Measurements from ENCODE around the gene DDX3X. TPM values are rescaled to one million over a fixed set of nuclear protein-coding genes. Genes with fewer than 3 reads are reported as not detected.
"Not testable (repeated sequence)": the region's sequence is repeated elsewhere in the genome, so short reads cannot be mapped to it uniquely, and the experiment has no call there.

Gene DDX3X
- total RNA-seq (100 to 1,000 TPM; 340 to 373 TPM), polyA plus RNA-seq (100 to 1,000 TPM; 181 to 272 (median 215) TPM), total RNA-seq (729 to 1,968 (median 1,011) reads per million in 6 experiments)

DNA sequence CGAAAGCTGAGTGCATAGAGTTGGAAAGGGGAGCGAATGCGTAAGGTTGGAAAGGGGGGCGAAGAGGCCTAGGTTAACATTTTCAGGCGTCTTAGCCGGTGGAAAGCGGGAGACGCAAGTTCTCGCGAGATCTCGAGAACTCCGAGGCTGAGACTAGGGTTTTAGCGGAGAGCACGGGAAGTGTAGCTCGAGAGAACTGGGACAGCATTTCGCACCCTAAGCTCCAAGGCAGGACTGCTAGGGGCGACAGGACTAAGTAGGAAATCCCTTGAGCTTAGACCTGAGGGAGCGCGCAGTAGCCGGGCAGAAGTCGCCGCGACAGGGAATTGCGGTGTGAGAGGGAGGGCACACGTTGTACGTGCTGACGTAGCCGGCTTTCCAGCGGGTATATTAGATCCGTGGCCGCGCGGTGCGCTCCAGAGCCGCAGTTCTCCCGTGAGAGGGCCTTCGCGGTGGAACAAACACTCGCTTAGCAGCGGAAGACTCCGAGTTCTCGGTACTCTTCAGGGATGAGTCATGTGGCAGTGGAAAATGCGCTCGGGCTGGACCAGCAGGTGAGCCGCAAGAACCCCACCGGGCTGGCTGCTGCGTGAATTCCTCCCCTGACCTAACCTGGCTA, at the start of gene DDX3X:
TSS of gene DDX3X (plus strand) at position 419 of the 619 bp plus-strand sequence. CDS start at position 510, 91 bp downstream.
- peaks cover 0 to 30% (median 7%) of the 10 kb centered on the region in 3 donors for H3K36me3 Mint-ChIP-seq
- H3K4me1 Mint-ChIP-seq: peaks cover 3 to 48% (median 28%) of the 10 kb centered on the region in 4 donors
- peak within 1 kb of the TSS; percentile 90 to 99 (median 97) for H3K4me3 Mint-ChIP-seq
- peak; percentile 68 to 97 (median 80) for DNase-seq
- peak within 1 kb of the TSS; percentile 97 to 100 (median 100) for H3K27ac Mint-ChIP-seq
- peaks cover 0 to 5% (median 0%) of the 10 kb centered on the region in 5 donors for H3K27me3 Mint-ChIP-seq
- ATAC-seq: peak; percentile 48 to 59
- peaks cover 0 to 8% (median 0%) of the 10 kb centered on the region in 9 donors for H3K9me3 Mint-ChIP-seq
- POLR2A ChIA-PET: interaction anchor here (0.7 to 1.6 kb wide), 8 partner anchors 49 to 1157 kb away, joined by 3 to 19 read pairs (median 4); partner anchors contain the start of genes ATP6AP2, MED14 and USP9X

DNA sequence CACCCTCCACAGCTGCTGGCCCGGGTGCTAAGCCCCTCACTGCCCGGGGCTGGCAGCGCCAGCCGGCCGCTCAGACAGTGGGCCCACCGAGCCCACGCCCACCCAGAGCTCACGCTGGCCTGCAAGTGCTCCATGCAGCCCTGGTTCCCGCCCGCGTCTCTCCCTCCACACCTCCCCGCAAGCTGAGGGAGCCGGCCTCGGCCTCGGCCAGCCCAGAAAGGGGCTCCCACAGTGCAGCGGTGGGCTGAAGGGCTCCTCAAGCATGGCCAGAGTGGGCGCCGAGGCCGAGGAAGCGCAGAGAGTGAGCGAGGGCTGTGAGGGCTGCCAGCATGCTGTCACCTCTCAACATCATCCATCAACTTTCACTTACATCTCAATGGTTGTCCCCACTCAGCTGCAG, 48.0 kb upstream of the DDX3X start:
- not testable (repeated sequence) for ATAC-seq, DNase-seq, H3K9me3 Mint-ChIP-seq, H3K4me3 Mint-ChIP-seq, H3K27ac Mint-ChIP-seq, H3K36me3 Mint-ChIP-seq, H3K4me1 Mint-ChIP-seq, H3K27me3 Mint-ChIP-seq
- POLR2A ChIA-PET: interaction anchor here (0.9 kb wide), 1 partner anchor 10 kb away, joined by 3 read pairs; no protein-coding TSS in a partner anchor

DNA sequence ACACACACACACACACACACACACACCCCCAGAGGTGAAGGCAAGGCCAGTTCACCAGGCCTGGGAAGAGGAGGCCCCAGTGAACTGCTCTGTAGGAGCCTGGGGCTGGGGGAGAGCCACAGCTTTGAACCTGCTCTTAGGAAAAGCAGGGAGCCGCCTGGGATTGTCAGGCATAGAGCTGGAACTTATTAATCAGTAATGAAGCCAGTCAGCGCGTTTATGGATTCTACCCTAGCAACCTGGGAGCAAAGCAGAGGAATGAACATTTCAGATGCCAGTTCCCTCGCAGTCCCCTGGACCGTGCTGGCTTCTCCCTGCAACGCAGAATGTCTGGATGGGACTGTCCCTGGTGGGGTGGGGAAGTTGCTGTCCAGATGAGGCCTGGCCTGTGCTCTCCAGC, 45.3 kb upstream of the DDX3X start:
- DNase-seq (no peak), ATAC-seq (no peak)
- Mint-ChIP-seq H3K4me1 (no peaks in the 10 kb centered on the region), H3K9me3 (peaks cover 0 to 15% (median 3%) of the 10 kb centered on the region in 9 donors), H3K36me3 (peaks cover 0 to 10% (median 0%) of the 10 kb centered on the region in 3 donors), H3K27me3 (no peaks in the 10 kb centered on the region), H3K27ac (no peak overlapping the region), H3K4me3 (no peak overlapping the region)
- POLR2A ChIA-PET: no interaction called here

DNA sequence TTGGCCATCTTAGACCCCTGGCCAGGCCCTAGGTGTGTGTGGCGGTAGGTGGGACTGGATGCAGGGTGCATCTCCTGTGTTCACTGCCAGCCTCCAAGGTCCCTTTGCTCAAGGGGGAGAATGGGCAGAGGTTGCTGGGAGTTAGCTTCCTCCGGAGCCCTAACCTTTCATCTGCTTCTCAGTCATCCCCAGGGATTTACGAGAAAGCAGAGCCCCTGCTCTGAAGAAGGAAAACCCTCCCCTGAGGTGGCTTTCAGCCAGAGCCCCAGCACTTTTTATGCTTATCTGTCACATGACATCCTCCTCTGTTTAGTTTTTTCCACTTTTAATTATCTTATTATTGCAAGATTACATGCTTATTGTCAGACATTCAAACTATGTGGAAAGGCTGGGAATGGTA, 44.9 kb upstream of the DDX3X start:
- no peak for ATAC-seq
- no peak for DNase-seq
- no peaks in the 10 kb centered on the region for H3K27me3 Mint-ChIP-seq
- no peaks in the 10 kb centered on the region for H3K4me1 Mint-ChIP-seq
- peaks cover 0 to 10% (median 0%) of the 10 kb centered on the region in 3 donors for H3K36me3 Mint-ChIP-seq
- H3K4me3 Mint-ChIP-seq: no peak overlapping the region
- POLR2A ChIA-PET: no interaction called here
- peaks cover 0 to 15% (median 3%) of the 10 kb centered on the region in 9 donors for H3K9me3 Mint-ChIP-seq
- no peak overlapping the region for H3K27ac Mint-ChIP-seq

DNA sequence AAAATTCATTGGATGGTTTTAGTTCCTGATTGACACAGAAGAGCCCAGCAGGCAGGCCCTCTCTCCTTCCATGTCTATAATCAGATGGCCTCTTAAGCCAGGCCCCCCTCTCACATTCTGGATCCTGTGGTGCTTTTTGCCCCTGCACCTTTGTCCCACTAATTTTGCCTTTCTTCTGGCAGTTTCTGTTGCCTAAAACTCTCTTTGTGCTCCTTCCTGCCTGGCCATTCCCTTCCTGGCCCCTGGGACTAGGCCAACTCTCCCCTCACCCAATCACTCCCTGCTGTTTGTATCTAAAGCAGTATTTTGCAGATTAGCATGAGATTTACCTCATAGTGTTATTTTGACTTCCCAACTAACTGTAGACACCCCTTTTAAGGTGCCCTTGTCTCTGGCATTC, 42.7 kb upstream of the DDX3X start:
- peak overlapping the region in 1 of 10 donors; percentile 29 for H3K27ac Mint-ChIP-seq
- H3K4me1 Mint-ChIP-seq: no peaks in the 10 kb centered on the region
- H3K27me3 Mint-ChIP-seq: no peaks in the 10 kb centered on the region

DNA sequence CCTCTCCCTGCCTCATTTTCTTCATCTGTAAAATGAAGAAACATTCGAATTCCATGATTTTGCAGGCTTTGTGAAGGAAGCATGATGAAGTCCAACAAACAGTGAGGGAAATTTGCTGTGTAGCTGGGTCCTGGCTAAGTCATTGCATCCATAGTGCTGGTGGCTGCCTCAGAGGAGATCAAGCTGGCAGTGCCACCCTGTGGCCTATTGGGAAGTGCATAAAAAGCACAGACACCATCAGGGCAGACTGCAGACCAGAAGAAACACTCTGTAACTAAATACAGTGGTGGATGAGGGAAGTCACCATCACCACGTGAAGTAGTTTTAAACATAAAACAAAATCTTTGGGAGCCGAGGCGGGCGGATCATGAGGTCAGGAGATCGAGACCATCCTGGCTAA, 40.7 kb upstream of the DDX3X start:
- Mint-ChIP-seq H3K36me3 (peaks cover 0 to 15% (median 0%) of the 10 kb centered on the region in 3 donors), H3K27ac (no peak overlapping the region), H3K4me3 (no peak overlapping the region), H3K27me3 (no peaks in the 10 kb centered on the region), H3K9me3 (peaks cover 0 to 15% (median 3%) of the 10 kb centered on the region in 9 donors), H3K4me1 (peaks cover 0 to 1% (median 0%) of the 10 kb centered on the region in 4 donors)
- POLR2A ChIA-PET: no interaction called here
- no peak for DNase-seq
- peak in 1 of 2 donors; percentile 32 for ATAC-seq

More for the DNA sequence above, 42.7 kb upstream of the DDX3X start:
- Mint-ChIP-seq H3K4me3 (no peak overlapping the region), H3K9me3 (peaks cover 0 to 15% (median 3%) of the 10 kb centered on the region in 9 donors), H3K36me3 (peaks cover 0 to 15% (median 0%) of the 10 kb centered on the region in 3 donors)
- POLR2A ChIA-PET: no interaction called here
- DNase-seq (no peak), ATAC-seq (no peak)

DNA sequence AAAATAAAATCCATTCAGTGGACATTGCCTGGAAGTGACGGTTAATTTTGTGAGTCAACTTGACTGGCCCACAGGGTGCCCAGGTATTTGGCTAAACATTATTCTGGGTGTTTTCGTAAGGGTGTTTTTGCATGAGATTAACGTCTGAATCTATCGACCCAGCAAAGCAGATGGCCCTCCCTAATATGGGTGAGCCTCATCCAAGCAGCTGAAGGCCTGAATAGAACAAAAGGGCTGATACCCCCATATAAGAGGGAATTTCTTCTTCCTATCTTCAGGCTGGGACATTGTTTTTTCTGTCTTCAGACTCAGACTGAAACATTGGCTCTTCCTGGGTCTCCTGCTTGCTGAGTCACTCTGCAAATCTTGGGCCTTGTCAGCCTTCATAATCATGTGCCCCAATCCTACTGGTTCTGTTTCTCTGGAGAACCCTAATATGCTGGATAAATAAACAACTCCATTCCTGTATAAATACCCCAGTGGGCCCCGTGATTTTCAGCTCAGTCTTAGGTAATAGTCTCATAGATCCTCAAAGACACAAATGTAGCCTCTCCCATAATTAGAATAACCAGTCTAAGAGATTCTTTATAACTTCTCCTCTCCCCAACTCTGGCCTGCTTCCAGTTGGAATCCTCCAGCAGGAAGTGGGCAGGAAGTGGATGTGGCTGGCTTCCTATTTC, 33.1 kb upstream of the DDX3X start:
- Mint-ChIP-seq H3K27ac (no peak overlapping the region), H3K9me3 (no peaks in the 10 kb centered on the region), H3K4me3 (no peak overlapping the region), H3K4me1 (peaks cover 0 to 1% (median 0%) of the 10 kb centered on the region in 4 donors), H3K27me3 (no peaks in the 10 kb centered on the region), H3K36me3 (no peaks in the 10 kb centered on the region)
- POLR2A ChIA-PET: no interaction called here
- DNase-seq (no peak), ATAC-seq (no peak)

DNA sequence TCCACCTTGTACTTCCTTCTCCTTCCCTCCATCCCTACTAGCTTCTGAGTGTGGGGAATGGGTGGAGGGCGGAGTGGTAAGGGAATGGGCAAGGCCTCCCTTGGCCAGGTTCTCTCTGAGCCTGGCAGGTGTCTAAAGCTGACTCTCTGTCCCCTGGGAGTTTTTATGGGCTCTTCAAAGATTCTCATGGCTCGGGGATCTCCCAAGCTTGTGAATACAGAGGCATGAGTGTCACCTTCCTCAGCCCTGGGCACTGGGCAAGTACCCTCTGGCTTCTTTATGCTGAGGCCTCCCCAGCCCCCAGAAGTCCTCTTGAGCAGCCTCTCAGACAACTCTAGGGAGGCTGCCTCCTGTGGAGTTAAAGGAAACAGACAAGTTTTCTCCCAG, 32.5 kb upstream of the DDX3X start:
- no peaks in the 10 kb centered on the region for H3K36me3 Mint-ChIP-seq
- H3K9me3 Mint-ChIP-seq: no peaks in the 10 kb centered on the region
- ATAC-seq: no peak
- POLR2A ChIA-PET: no interaction called here
- peaks cover 0 to 1% (median 0%) of the 10 kb centered on the region in 4 donors for H3K4me1 Mint-ChIP-seq
- no peak overlapping the region for H3K27ac Mint-ChIP-seq
- H3K4me3 Mint-ChIP-seq: no peak overlapping the region
- DNase-seq: no peak
- H3K27me3 Mint-ChIP-seq: no peaks in the 10 kb centered on the region

DNA sequence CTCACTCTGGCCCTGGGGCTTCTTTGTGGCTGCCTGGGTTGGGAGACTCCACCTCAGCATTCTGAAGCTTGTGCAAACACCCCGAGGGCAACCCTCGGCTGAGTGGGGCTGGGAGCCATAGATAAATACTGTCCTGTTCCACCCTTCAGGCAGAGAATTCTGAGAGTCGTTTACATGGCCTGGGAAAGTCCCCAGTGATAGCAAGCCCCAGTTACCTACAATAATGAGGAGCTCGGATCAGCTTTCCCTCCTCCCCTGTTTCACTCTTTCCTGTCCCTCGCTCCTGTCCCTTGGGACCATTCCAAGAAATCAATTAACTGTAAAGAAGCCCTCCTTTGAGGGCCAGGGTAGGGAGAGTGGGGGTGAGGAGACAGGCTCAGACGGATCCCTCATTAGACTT, 31.6 kb upstream of the DDX3X start:
- Mint-ChIP-seq H3K9me3 (no peaks in the 10 kb centered on the region), H3K4me1 (no peaks in the 10 kb centered on the region), H3K36me3 (no peaks in the 10 kb centered on the region), H3K4me3 (no peak overlapping the region), H3K27me3 (no peaks in the 10 kb centered on the region), H3K27ac (no peak overlapping the region)
- POLR2A ChIA-PET: no interaction called here
- no peak for DNase-seq
- ATAC-seq: no peak

DNA sequence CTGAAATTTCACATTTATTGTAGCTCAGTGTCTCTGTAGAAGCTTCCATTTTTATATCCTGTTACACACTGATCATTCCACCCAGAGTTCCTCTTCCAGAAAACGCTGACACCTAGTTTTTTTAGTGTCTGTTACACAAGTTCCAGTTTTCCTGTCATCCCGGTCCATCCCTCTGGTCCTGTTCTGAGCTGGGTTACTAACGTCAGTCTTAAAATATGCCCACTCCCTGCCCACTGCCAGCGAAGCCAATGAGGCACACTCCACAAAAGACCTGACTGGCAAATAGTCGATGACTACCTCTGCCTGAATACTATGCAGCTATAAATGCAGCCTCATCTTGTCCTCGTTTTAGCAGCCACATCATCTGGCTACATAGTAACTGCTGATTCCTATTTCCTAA, 30.9 kb upstream of the DDX3X start:
- Mint-ChIP-seq H3K4me3 (no peak overlapping the region), H3K4me1 (no peaks in the 10 kb centered on the region), H3K27me3 (no peaks in the 10 kb centered on the region), H3K27ac (no peak overlapping the region), H3K36me3 (no peaks in the 10 kb centered on the region), H3K9me3 (no peaks in the 10 kb centered on the region)
- POLR2A ChIA-PET: no interaction called here
- ATAC-seq (no peak), DNase-seq (no peak)

DNA sequence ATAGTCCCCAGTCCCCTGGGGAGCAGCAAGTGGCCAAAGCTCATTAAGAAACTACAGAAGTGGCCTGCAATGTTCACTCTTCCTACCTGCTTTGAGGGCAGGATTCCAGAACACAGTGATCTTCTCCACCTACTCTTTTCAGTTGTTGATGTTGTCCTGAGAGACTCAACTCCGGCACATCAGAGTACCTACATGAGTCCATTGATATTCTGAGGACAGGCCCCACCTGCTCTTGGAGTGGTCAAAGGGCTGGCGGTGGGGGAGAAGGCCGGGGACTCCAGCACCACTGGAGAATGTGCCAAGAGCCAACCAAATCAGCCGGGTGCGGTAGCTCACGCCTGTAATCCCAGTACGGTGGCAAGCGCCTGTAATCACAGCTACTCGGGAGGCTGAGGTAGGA, 29.8 kb upstream of the DDX3X start:
- H3K27me3 Mint-ChIP-seq: peaks cover 0 to 3% (median 0%) of the 10 kb centered on the region in 5 donors
- no peaks in the 10 kb centered on the region for H3K4me1 Mint-ChIP-seq
- no peak for ATAC-seq
- no peak overlapping the region for H3K4me3 Mint-ChIP-seq
- H3K9me3 Mint-ChIP-seq: no peaks in the 10 kb centered on the region
- no peaks in the 10 kb centered on the region for H3K36me3 Mint-ChIP-seq
- DNase-seq: no peak
- POLR2A ChIA-PET: no interaction called here
- H3K27ac Mint-ChIP-seq: no peak overlapping the region

DNA sequence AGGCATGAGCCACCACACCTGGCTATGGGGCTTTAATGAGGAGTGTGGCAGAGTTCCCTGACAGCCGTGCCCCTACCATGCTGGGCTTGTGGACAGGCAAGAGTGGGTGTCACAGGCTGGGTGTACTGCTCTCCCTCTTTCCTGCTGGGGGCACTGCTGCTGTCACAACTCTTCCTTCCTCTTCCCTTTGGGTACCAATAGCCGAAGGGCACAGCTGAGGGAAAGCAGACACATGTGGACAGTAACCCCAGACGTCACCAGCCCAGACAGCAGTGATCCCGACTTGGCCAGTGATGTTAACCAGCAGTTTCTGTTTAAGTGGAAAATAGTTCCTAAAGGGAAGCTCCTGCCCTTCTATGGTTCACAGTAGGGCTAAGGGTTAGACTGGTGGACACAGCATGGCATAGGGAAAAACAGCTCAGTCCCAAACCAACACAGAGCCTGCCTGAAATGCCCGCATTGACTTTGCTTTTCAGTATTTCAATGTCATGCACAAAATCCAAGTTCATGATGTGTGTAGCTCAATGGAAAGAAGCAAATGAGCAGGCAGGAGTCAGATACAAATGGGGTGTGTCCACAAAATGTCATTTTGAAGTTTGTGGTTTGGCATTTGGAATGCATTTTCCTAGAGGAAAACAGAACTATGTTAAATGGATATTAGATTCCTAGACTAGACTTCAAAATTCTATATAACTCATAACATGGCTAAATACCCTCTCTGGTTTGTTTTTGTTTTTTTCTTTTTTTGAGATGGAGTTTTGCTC, 24.9 kb upstream of the DDX3X start:
- ATAC-seq (no peak), DNase-seq (no peak)
- POLR2A ChIA-PET: interaction anchor here (0.6 kb wide), 1 partner anchor 67 kb away, joined by 3 read pairs; no protein-coding TSS in a partner anchor
- no peak overlapping the region for H3K4me3 Mint-ChIP-seq
- no peak overlapping the region for H3K27ac Mint-ChIP-seq
- no peaks in the 10 kb centered on the region for H3K4me1 Mint-ChIP-seq
- no peaks in the 10 kb centered on the region for H3K9me3 Mint-ChIP-seq
- peaks cover 0 to 3% (median 0%) of the 10 kb centered on the region in 5 donors for H3K27me3 Mint-ChIP-seq
- H3K36me3 Mint-ChIP-seq: no peaks in the 10 kb centered on the region

DNA sequence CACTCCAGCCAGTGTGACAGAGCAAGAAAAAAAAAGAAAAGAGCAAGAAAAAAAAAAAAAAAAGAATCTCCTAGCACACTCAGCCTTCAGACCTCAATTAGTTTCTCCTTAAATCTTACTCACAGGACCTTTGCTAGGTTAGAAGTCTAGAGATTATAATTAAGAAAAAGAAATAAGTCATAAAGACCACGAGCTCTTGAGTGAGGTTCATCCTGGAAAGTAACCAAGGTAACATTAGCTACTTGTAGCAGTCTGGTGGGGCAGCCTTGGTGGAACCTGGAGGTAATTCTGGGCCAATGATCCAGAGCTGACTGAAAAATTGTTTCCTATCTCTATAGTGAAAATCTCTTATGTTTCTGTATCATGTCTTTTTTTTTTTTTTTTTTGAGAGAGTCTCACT, 21.2 kb upstream of the DDX3X start:
- ATAC-seq: no peak

More for the DNA sequence above, 21.2 kb upstream of the DDX3X start:
- no peak for DNase-seq
- Mint-ChIP-seq H3K27ac (peak overlapping the region in 1 of 10 donors; percentile 2), H3K4me1 (no peaks in the 10 kb centered on the region), H3K27me3 (peaks cover 0 to 3% (median 0%) of the 10 kb centered on the region in 5 donors), H3K9me3 (no peaks in the 10 kb centered on the region), H3K4me3 (no peak overlapping the region), H3K36me3 (no peaks in the 10 kb centered on the region)
- POLR2A ChIA-PET: interaction anchor here (0.6 kb wide), 1 partner anchor 1677 kb away, joined by 3 read pairs; no protein-coding TSS in a partner anchor

Measured in naive thymus-derived CD8-positive, alpha-beta T cell (primary cell).